HG03342 (cell line): ENCODE results near the gene DCDC1.

Experiments used
- ATAC-seq: cut with Tn5 transposase; IDR thresholded peaks from one replicate; pipeline ENCODE4 v1.9.1; 2021; ENCODE audit warnings: mild to moderate bottlenecking, moderate library complexity; ENCODE audit not compliant: unreplicated experiment

Gene DCDC1

GRCh38 chr11:31237819-31238760 lies 131.4 kb downstream of the DCDC1 start:
- ATAC-seq = no peak

GRCh38 chr11:31236143-31236542 lies 133.4 kb downstream of the DCDC1 start:
- ATAC-seq = no peak

GRCh38 chr11:31233425-31233824 lies 136.1 kb downstream of the DCDC1 start:
- ATAC-seq = no peak

- ATAC-seq = no peak
Measured at GRCh38 chr11:31231601-31232000, 137.9 kb downstream of the DCDC1 start.

GRCh38 chr11:31218847-31219246 lies 150.7 kb downstream of the DCDC1 start:
- ATAC-seq = no peak

GRCh38 chr11:31214372-31214771 lies 155.2 kb downstream of the DCDC1 start:
- no peak for ATAC-seq

GRCh38 chr11:31199378-31199777 lies 170.2 kb downstream of the DCDC1 start:
- no peak for ATAC-seq

GRCh38 chr11:31173926-31174680 lies 195.4 kb downstream of the DCDC1 start:
- no peak for ATAC-seq

GRCh38 chr11:31160504-31161422 lies 208.8 kb downstream of the DCDC1 start:
- ATAC-seq = peak; percentile 90

- no peak for ATAC-seq
Measured at GRCh38 chr11:31150841-31151240, 218.7 kb downstream of the DCDC1 start.

GRCh38 chr11:31150011-31150410 lies 219.5 kb downstream of the DCDC1 start:
- no peak for ATAC-seq

- ATAC-seq = no peak
Measured at GRCh38 chr11:31141789-31142188, 227.8 kb downstream of the DCDC1 start.

- ATAC-seq = no peak
Measured at GRCh38 chr11:31139479-31139878, 230.1 kb downstream of the DCDC1 start.

GRCh38 chr11:31132531-31133421 lies 236.8 kb downstream of the DCDC1 start:
- no peak for ATAC-seq

- no peak for ATAC-seq
Measured at GRCh38 chr11:31131760-31132159, 237.8 kb downstream of the DCDC1 start.

- no peak for ATAC-seq
Measured at GRCh38 chr11:31127290-31127689, 242.2 kb downstream of the DCDC1 start.

GRCh38 chr11:31120428-31120827 lies 249.1 kb downstream of the DCDC1 start:
- ATAC-seq = no peak

- ATAC-seq = no peak
Measured at GRCh38 chr11:31118566-31118965, 251.0 kb downstream of the DCDC1 start.

- no peak for ATAC-seq
Measured at GRCh38 chr11:31117038-31117437, 252.5 kb downstream of the DCDC1 start.

GRCh38 chr11:31114442-31114841 lies 255.1 kb downstream of the DCDC1 start:
- ATAC-seq = no peak
